Measurements from ENCODE around the gene CD300E. TPM values are rescaled to one million over a fixed set of nuclear protein-coding genes. Genes with fewer than 3 reads are reported as not detected.

Gene CD300E
- total RNA-seq, 1 experiment from 2014 or later = not detected

DNA sequence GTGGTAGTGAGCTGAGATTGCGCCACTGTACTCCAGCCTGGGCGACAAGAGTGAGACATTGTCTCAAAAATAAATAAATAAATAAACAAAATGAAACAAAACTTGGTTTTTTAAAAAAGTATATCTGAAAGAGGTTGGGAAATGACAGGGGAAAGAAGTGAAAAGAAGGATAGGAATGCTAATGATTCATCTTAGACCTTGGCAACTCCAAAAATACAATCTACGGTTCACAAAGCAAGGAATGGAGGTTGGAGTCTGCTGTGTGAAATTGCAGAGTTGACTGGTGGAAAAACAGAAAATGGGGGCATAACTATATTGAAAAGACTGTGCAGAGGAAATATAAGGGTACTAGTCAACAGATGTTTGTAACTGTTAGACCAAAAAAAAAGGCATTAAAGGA, 40.0 kb upstream of the CD300E start:
- no peak overlapping the region for H3K4me3 Mint-ChIP-seq (ENCODE audit: unreplicated experiment)
- H3K36me3 Mint-ChIP-seq (ENCODE audit: insufficient read depth, unreplicated experiment) = no peaks in the 10 kb centered on the region
- Histone ChIP-seq H3K9me3 (no peaks in the 10 kb centered on the region), H3K27me3 (replicated peaks; ENCODE audit: control insufficient read depth, insufficient read depth, low read length) (no peaks in the 10 kb centered on the region), H3K4me1 (peaks cover 15% of the 10 kb centered on the region; the same call in 1 of the 2 replicates), H3K4me3 (ENCODE audit: low read depth, low read length) (no peak overlapping the region), H3K36me3 (ENCODE audit: control insufficient read depth, insufficient read depth, low read length) (no peaks in the 10 kb centered on the region)
- H3K4me1 Mint-ChIP-seq (ENCODE audit: low read depth, unreplicated experiment) = peaks cover 10% of the 10 kb centered on the region
- TF ChIP-seq, protein P1, sequence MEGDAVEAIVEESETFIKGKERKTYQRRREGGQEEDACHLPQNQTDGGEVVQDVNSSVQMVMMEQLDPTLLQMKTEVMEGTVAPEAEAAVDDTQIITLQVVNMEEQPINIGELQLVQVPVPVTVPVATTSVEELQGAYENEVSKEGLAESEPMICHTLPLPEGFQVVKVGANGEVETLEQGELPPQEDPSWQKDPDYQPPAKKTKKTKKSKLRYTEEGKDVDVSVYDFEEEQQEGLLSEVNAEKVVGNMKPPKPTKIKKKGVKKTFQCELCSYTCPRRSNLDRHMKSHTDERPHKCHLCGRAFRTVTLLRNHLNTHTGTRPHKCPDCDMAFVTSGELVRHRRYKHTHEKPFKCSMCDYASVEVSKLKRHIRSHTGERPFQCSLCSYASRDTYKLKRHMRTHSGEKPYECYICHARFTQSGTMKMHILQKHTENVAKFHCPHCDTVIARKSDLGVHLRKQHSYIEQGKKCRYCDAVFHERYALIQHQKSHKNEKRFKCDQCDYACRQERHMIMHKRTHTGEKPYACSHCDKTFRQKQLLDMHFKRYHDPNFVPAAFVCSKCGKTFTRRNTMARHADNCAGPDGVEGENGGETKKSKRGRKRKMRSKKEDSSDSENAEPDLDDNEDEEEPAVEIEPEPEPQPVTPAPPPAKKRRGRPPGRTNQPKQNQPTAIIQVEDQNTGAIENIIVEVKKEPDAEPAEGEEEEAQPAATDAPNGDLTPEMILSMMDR (IDR thresholded peaks at IDR 0.05; ENCODE audit: insufficient read depth in 1 of 2, low read depth in 1 of 2, low read length in 1 of 2, severe bottlenecking in 1 of 2, unreplicated experiment in 1 of 2) = no peak
- CTCF ChIA-PET = interaction anchor here (1.9 kb wide), 1 partner anchor 74 kb away, joined by 20 read pairs; the partner anchor contains the start of gene RAB37
- no peak for DNase-seq
- no peaks in the 10 kb centered on the region for H3K9me3 Mint-ChIP-seq (ENCODE audit: unreplicated experiment)
- POLR2A ChIA-PET = no interaction called here
- intact Hi-C loops (cut with micrococcal nuclease; ENCODE audit: unreplicated experiment) = no loop called here
- H3K27ac Mint-ChIP-seq (ENCODE audit: unreplicated experiment) = no peak overlapping the region
- no peaks in the 10 kb centered on the region for H3K27me3 Mint-ChIP-seq (ENCODE audit: insufficient read depth, unreplicated experiment)
- BruUV-seq (replicated peaks) = no TSS peak

GRCh38 chr17:74659889-74660288, 36.4 kb upstream of the CD300E start:
- Mint-ChIP-seq H3K4me1 (ENCODE audit: low read depth, unreplicated experiment) (no peaks in the 10 kb centered on the region), H3K27me3 (ENCODE audit: insufficient read depth, unreplicated experiment) (no peaks in the 10 kb centered on the region), H3K36me3 (ENCODE audit: insufficient read depth, unreplicated experiment) (no peaks in the 10 kb centered on the region), H3K9me3 (ENCODE audit: unreplicated experiment) (no peaks in the 10 kb centered on the region), H3K27ac (ENCODE audit: unreplicated experiment) (no peak overlapping the region), H3K4me3 (ENCODE audit: unreplicated experiment) (no peak overlapping the region)
- POLR2A ChIA-PET = no interaction called here
- Histone ChIP-seq H3K27me3 (replicated peaks; ENCODE audit: control insufficient read depth, insufficient read depth, low read length) (no peaks in the 10 kb centered on the region; the same call in 1 of the 2 replicates), H3K4me1 (peaks cover 7% of the 10 kb centered on the region; the same call in 1 of the 2 replicates), H3K36me3 (ENCODE audit: control insufficient read depth, insufficient read depth, low read length) (no peaks in the 10 kb centered on the region), H3K9me3 (no peaks in the 10 kb centered on the region), H3K4me3 (ENCODE audit: low read depth, low read length) (no peak overlapping the region)
- TF ChIP-seq, protein P1 (IDR thresholded peaks at IDR 0.05; ENCODE audit: insufficient read depth in 1 of 2, low read depth in 1 of 2, low read length in 1 of 2, severe bottlenecking in 1 of 2, unreplicated experiment in 1 of 2) = no peak
- BruUV-seq (replicated peaks) = no TSS peak
- CTCF ChIA-PET = interaction anchor here (5.8 kb wide), 1 partner anchor 77 kb away, joined by 366 read pairs; the partner anchor contains the start of gene RAB37
- intact Hi-C loops (cut with micrococcal nuclease; ENCODE audit: unreplicated experiment) = loop anchor here (5.0 to 10.0 kb wide), 2 partner anchors 32 to 195 kb away; partner anchors contain the start of gene GRIN2C
- no peak for DNase-seq

DNA sequence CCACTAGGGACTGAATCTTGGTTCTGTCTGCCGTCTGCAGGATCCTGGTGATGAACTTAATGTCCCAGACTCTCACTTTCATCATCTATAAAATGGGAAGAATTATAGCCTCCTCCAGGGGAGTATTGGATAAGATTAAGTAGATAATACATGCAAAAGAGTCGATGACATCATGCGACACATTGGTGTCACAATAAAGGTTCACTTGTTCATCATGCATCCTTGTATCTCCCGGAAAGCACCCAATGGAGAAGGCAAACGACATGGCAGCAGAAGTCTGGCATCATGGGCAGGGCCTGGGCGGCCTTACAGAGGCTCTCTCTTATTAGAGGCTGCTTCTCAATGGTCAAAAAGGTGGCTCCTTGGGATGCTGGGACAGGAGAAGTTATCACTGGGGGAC, 35.1 kb upstream of the CD300E start:
- POLR2A ChIA-PET = no interaction called here
- intact Hi-C loops (cut with micrococcal nuclease; ENCODE audit: unreplicated experiment) = loop anchor here (5.0 to 10.0 kb wide), 2 partner anchors 34 to 196 kb away; partner anchors contain the start of gene GRIN2C
- H3K27me3 Mint-ChIP-seq (ENCODE audit: insufficient read depth, unreplicated experiment) = peaks cover 3% of the 10 kb centered on the region
- no TSS peak for BruUV-seq (replicated peaks)
- no peaks in the 10 kb centered on the region for H3K9me3 Mint-ChIP-seq (ENCODE audit: unreplicated experiment)
- no peak overlapping the region for H3K27ac Mint-ChIP-seq (ENCODE audit: unreplicated experiment)
- no peaks in the 10 kb centered on the region for H3K36me3 ChIP-seq (ENCODE audit: control insufficient read depth, insufficient read depth, low read length)
- TF ChIP-seq, protein P1 (IDR thresholded peaks at IDR 0.05; ENCODE audit: insufficient read depth in 1 of 2, low read depth in 1 of 2, low read length in 1 of 2, severe bottlenecking in 1 of 2, unreplicated experiment in 1 of 2) = no peak
- no peak overlapping the region for H3K4me3 Mint-ChIP-seq (ENCODE audit: unreplicated experiment)
- H3K4me1 Mint-ChIP-seq (ENCODE audit: low read depth, unreplicated experiment) = no peaks in the 10 kb centered on the region
- H3K9me3 ChIP-seq = no peaks in the 10 kb centered on the region
- DNase-seq = no peak
- no peak overlapping the region for H3K4me3 ChIP-seq (ENCODE audit: low read depth, low read length)
- H3K27me3 ChIP-seq (replicated peaks; ENCODE audit: control insufficient read depth, insufficient read depth, low read length) = no peaks in the 10 kb centered on the region; the same call in 1 of the 2 replicates
- H3K4me1 ChIP-seq = no peaks in the 10 kb centered on the region
- no peaks in the 10 kb centered on the region for H3K36me3 Mint-ChIP-seq (ENCODE audit: insufficient read depth, unreplicated experiment)
- CTCF ChIA-PET = interaction anchor here (1.2 to 5.8 kb wide), 3 partner anchors 78 to 203 kb away, joined by 3 to 366 read pairs (median 31); partner anchors contain the start of gene RAB37

All from Caco-2 (cell line).